ENCODE measurements around the gene AURKA. TPM values are rescaled to one million over a fixed set of nuclear protein-coding genes. Genes with fewer than 3 reads are reported as not detected.

The AURKA gene
- total RNA-seq, 2 experiments from 2014 or later, result 63.2 to 105 TPM

GRCh38 chr20:56348305-56348693 lies 43.7 kb downstream of the AURKA start:
- TF ChIP-seq EZH2phosphoT487 (IDR thresholded peaks at IDR 0.05; ENCODE audit: borderline replicate concordance, low read depth, low read length), result no peak
- TF ChIP-seq, protein P1, sequence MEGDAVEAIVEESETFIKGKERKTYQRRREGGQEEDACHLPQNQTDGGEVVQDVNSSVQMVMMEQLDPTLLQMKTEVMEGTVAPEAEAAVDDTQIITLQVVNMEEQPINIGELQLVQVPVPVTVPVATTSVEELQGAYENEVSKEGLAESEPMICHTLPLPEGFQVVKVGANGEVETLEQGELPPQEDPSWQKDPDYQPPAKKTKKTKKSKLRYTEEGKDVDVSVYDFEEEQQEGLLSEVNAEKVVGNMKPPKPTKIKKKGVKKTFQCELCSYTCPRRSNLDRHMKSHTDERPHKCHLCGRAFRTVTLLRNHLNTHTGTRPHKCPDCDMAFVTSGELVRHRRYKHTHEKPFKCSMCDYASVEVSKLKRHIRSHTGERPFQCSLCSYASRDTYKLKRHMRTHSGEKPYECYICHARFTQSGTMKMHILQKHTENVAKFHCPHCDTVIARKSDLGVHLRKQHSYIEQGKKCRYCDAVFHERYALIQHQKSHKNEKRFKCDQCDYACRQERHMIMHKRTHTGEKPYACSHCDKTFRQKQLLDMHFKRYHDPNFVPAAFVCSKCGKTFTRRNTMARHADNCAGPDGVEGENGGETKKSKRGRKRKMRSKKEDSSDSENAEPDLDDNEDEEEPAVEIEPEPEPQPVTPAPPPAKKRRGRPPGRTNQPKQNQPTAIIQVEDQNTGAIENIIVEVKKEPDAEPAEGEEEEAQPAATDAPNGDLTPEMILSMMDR (conservative IDR thresholded peaks at IDR 0.05; ENCODE audit: low read length), result no peak
- ChIA-PET POLR2A (no interaction called here), CTCF (ENCODE audit: unreplicated experiment) (no interaction called here)

GRCh38 chr20:56347628-56348304 lies 44.2 kb downstream of the AURKA start:
- POLR2A ChIA-PET, result no interaction called here
- no peaks in the 10 kb centered on the region for H3K9me2 ChIP-seq (ENCODE audit: insufficient read depth, low read length)
- intact Hi-C loops (cut with micrococcal nuclease; ENCODE audit: unreplicated experiment), result no loop called here
- TF ChIP-seq, protein P1 (conservative IDR thresholded peaks at IDR 0.05; ENCODE audit: low read length), result no peak
- TF ChIP-seq EZH2phosphoT487 (IDR thresholded peaks at IDR 0.05; ENCODE audit: borderline replicate concordance, low read depth, low read length), result no peak
- H3K36me3 ChIP-seq (ENCODE audit: insufficient read depth, low read length), result no peaks in the 10 kb centered on the region
- H3K4me2 ChIP-seq (ENCODE audit: low read length), result no peak overlapping the region
- no TSS peak for BruUV-seq (replicated peaks)
- no peaks in the 10 kb centered on the region for H4K20me1 ChIP-seq (ENCODE audit: insufficient read depth, low read length)
- H3K79me2 ChIP-seq (ENCODE audit: insufficient read depth, low read depth, low read length), result no peaks in the 10 kb centered on the region
- CTCF ChIA-PET (ENCODE audit: unreplicated experiment), result no interaction called here
- no peaks in the 10 kb centered on the region for H3K9me3 ChIP-seq (ENCODE audit: low read length)
- H3K27ac ChIP-seq (ENCODE audit: low read depth, low read length, poor library complexity, severe bottlenecking), result no peak overlapping the region
- no peak overlapping the region for H2AFZ ChIP-seq (ENCODE audit: low read length)
- no peaks in the 10 kb centered on the region for H3K4me1 ChIP-seq (ENCODE audit: insufficient read depth, low read length, poor library complexity, severe bottlenecking)
- H3K4me3 ChIP-seq (ENCODE audit: low read depth, low read length, poor library complexity, severe bottlenecking), result no peak overlapping the region
- DNase-seq (ENCODE audit: low spot score), result no peak

More at GRCh38 chr20:56348305-56348693, 43.7 kb downstream of the AURKA start:
- intact Hi-C loops (cut with micrococcal nuclease; ENCODE audit: unreplicated experiment), result no loop called here
- Histone ChIP-seq H3K36me3 (ENCODE audit: insufficient read depth, low read length) (no peaks in the 10 kb centered on the region), H3K4me3 (ENCODE audit: low read depth, low read length, poor library complexity, severe bottlenecking) (no peak overlapping the region), H3K27ac (ENCODE audit: low read depth, low read length, poor library complexity, severe bottlenecking) (no peak overlapping the region), H4K20me1 (ENCODE audit: insufficient read depth, low read length) (no peaks in the 10 kb centered on the region), H3K9me2 (ENCODE audit: insufficient read depth, low read length) (no peaks in the 10 kb centered on the region), H2AFZ (ENCODE audit: low read length) (no peak overlapping the region), H3K4me2 (ENCODE audit: low read length) (no peak overlapping the region), H3K4me1 (ENCODE audit: insufficient read depth, low read length, poor library complexity, severe bottlenecking) (no peaks in the 10 kb centered on the region), H3K79me2 (ENCODE audit: insufficient read depth, low read depth, low read length) (no peaks in the 10 kb centered on the region), H3K9me3 (ENCODE audit: low read length) (no peaks in the 10 kb centered on the region)
- no peak for DNase-seq (ENCODE audit: low spot score)
- BruUV-seq (replicated peaks), result no TSS peak

GRCh38 chr20:56345911-56346310 lies 46.1 kb downstream of the AURKA start:
- Histone ChIP-seq H2AFZ (ENCODE audit: low read length) (no peak overlapping the region), H3K4me2 (ENCODE audit: low read length) (no peak overlapping the region), H3K4me1 (ENCODE audit: insufficient read depth, low read length, poor library complexity, severe bottlenecking) (no peaks in the 10 kb centered on the region), H3K36me3 (ENCODE audit: insufficient read depth, low read length) (no peaks in the 10 kb centered on the region), H3K4me3 (ENCODE audit: low read depth, low read length, poor library complexity, severe bottlenecking) (no peak overlapping the region), H3K9me3 (ENCODE audit: low read length) (no peaks in the 10 kb centered on the region), H3K9me2 (ENCODE audit: insufficient read depth, low read length) (no peaks in the 10 kb centered on the region), H3K27ac (ENCODE audit: low read depth, low read length, poor library complexity, severe bottlenecking) (no peak overlapping the region), H4K20me1 (ENCODE audit: insufficient read depth, low read length) (no peaks in the 10 kb centered on the region), H3K79me2 (ENCODE audit: insufficient read depth, low read depth, low read length) (no peaks in the 10 kb centered on the region)
- CTCF ChIA-PET (ENCODE audit: unreplicated experiment), result no interaction called here
- no peak for TF ChIP-seq EZH2phosphoT487 (IDR thresholded peaks at IDR 0.05; ENCODE audit: borderline replicate concordance, low read depth, low read length)
- TF ChIP-seq, protein P1 (conservative IDR thresholded peaks at IDR 0.05; ENCODE audit: low read length), result no peak
- BruUV-seq (replicated peaks), result no TSS peak
- POLR2A ChIA-PET, result no interaction called here
- intact Hi-C loops (cut with micrococcal nuclease; ENCODE audit: unreplicated experiment), result no loop called here
- DNase-seq (ENCODE audit: low spot score), result no peak

Measured in OCI-LY7 (cell line).